ENCODE results near the gene CISH. TPM values are rescaled to one million over a fixed set of nuclear protein-coding genes. Genes with fewer than 3 reads are reported as not detected.

CISH gene
- total and polyA plus RNA-seq, 3 donors from 2014 or later: 1.3 to 5.8 (median 3.7) TPM

- Histone ChIP-seq H3K4me1 (no peaks in the 10 kb centered on the region), H3K9me3 (no peaks in the 10 kb centered on the region), H3K36me3 (ENCODE audit: low read depth, missing control alignments) (no peaks in the 10 kb centered on the region), H3K27me3 (no peaks in the 10 kb centered on the region), H3K4me3 (no peak overlapping the region), H3K27ac (no peak overlapping the region)
- WGBS, 2 donors: 94 to 100% methylated on average over 1 of the region's 1 CpG
- intact Hi-C loops (cut with DNase I; ENCODE audit: low total_unique reads): no loop called here
- no peak for TF ChIP-seq POLR2A (IDR thresholded peaks at IDR 0.05)
- TF ChIP-seq, protein P1, sequence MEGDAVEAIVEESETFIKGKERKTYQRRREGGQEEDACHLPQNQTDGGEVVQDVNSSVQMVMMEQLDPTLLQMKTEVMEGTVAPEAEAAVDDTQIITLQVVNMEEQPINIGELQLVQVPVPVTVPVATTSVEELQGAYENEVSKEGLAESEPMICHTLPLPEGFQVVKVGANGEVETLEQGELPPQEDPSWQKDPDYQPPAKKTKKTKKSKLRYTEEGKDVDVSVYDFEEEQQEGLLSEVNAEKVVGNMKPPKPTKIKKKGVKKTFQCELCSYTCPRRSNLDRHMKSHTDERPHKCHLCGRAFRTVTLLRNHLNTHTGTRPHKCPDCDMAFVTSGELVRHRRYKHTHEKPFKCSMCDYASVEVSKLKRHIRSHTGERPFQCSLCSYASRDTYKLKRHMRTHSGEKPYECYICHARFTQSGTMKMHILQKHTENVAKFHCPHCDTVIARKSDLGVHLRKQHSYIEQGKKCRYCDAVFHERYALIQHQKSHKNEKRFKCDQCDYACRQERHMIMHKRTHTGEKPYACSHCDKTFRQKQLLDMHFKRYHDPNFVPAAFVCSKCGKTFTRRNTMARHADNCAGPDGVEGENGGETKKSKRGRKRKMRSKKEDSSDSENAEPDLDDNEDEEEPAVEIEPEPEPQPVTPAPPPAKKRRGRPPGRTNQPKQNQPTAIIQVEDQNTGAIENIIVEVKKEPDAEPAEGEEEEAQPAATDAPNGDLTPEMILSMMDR (IDR thresholded peaks at IDR 0.05): no peak
- no peak for DNase-seq
Observed at GRCh38 chr3:50642382-50642781, 30.8 kb upstream of the CISH start.

DNA sequence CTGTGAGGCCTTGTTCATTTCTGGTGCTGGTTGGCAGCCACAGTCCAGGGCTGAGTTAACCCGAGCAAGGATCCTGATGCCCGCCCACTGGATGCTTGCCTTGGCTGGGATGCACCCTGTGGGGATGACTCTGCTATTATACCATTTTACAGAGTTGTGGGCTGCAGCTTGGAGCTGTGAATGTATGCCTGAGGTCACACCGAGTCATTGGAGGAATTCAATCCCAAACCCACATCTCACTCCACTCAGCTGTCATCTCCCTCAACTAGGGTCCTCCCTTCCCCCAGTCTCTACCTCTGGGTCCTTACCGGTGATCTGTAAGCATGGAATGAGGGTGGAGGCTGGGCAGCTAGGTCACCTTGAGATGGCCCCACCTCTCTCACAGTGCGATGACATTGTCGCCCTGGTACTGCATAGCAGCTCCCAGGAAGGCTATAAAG lies 27.5 kb upstream of the CISH start:
- Histone ChIP-seq H3K4me1 (no peaks in the 10 kb centered on the region), H3K4me3 (no peak overlapping the region), H3K9me3 (no peaks in the 10 kb centered on the region), H3K27ac (no peak overlapping the region), H3K36me3 (ENCODE audit: low read depth, missing control alignments) (no peaks in the 10 kb centered on the region), H3K27me3 (no peaks in the 10 kb centered on the region)
- TF ChIP-seq POLR2A (IDR thresholded peaks at IDR 0.05): no peak
- TF ChIP-seq, protein P1 (IDR thresholded peaks at IDR 0.05): no peak
- intact Hi-C loops (cut with DNase I; ENCODE audit: low total_unique reads): no loop called here
- DNase-seq: no peak
- WGBS, 2 donors: 91 to 94% methylated on average over 4 to 6 of the region's 6 CpGs

- no peaks in the 10 kb centered on the region for H3K4me1 ChIP-seq
- H3K9me3 ChIP-seq: no peaks in the 10 kb centered on the region
- H3K36me3 ChIP-seq (ENCODE audit: low read depth, missing control alignments): no peaks in the 10 kb centered on the region
- 75 to 77% methylated on average over 3 of the region's 3 CpGs for WGBS, 2 donors
- no peak for DNase-seq
- intact Hi-C loops (cut with DNase I; ENCODE audit: low total_unique reads): no loop called here
- no peak overlapping the region for H3K27ac ChIP-seq
- H3K27me3 ChIP-seq: no peaks in the 10 kb centered on the region
- no peak overlapping the region for H3K4me3 ChIP-seq
- TF ChIP-seq, protein P1 (IDR thresholded peaks at IDR 0.05): no peak
- TF ChIP-seq POLR2A (IDR thresholded peaks at IDR 0.05): no peak
Observed at GRCh38 chr3:50637945-50638344, 26.4 kb upstream of the CISH start.

DNA sequence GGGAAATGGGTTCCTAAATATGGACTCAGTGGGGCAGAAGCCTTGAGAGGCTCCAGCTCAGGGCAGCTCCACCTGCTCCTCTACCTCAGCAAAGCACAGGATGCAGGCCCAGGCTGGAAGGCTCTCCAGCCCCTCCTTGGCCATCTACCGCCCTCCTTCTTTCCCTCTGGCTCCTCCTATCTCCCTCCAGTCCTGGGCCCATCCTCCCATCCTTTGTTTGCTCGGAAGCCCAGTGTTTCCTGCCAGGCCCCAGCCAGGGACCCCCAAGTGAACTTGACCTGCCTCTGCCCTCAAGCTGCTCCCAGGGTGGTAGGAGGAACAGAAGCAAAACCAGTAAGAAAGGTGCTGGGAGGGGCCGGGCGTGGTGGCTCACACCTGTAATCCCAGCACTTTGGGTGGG lies 25.4 kb upstream of the CISH start:
- no peak for DNase-seq
- H3K4me1 ChIP-seq: no peaks in the 10 kb centered on the region
- WGBS, 2 donors: 89 to 90% methylated on average over 4 of the region's 4 CpGs
- TF ChIP-seq, protein P1 (IDR thresholded peaks at IDR 0.05): no peak
- no peak for TF ChIP-seq POLR2A (IDR thresholded peaks at IDR 0.05)
- no peak overlapping the region for H3K4me3 ChIP-seq
- H3K27me3 ChIP-seq: no peaks in the 10 kb centered on the region
- H3K9me3 ChIP-seq: no peaks in the 10 kb centered on the region
- H3K27ac ChIP-seq: no peak overlapping the region
- no peaks in the 10 kb centered on the region for H3K36me3 ChIP-seq (ENCODE audit: low read depth, missing control alignments)
- intact Hi-C loops (cut with DNase I; ENCODE audit: low total_unique reads): no loop called here

GRCh38 chr3:50635066-50635465 lies 23.5 kb upstream of the CISH start:
- Histone ChIP-seq H3K9me3 (no peaks in the 10 kb centered on the region), H3K4me3 (no peak overlapping the region), H3K27ac (no peak overlapping the region), H3K4me1 (no peaks in the 10 kb centered on the region), H3K27me3 (no peaks in the 10 kb centered on the region), H3K36me3 (ENCODE audit: low read depth, missing control alignments) (no peaks in the 10 kb centered on the region)
- DNase-seq: no peak
- TF ChIP-seq, protein P1 (IDR thresholded peaks at IDR 0.05): no peak
- no peak for TF ChIP-seq POLR2A (IDR thresholded peaks at IDR 0.05)
- intact Hi-C loops (cut with DNase I; ENCODE audit: low total_unique reads): no loop called here

Measured in testis (tissue), 3 donors.